Osteocyte (in vitro differentiated cells): ENCODE measurements around the gene CLTA. TPM values are rescaled to one million over a fixed set of nuclear protein-coding genes. Genes with fewer than 3 reads are reported as not detected.

Experiments
- DNase-seq: peaks from one replicate; pipeline ENCODE4 v3.0.0; 2021; ENCODE audit warnings: mixed read lengths; ENCODE audit not compliant: unreplicated experiment; ENCODE audit errors: extremely low spot score
- H3K27ac Mint-ChIP-seq: one replicate; pipeline ENCODE4 v1.8.0; 2021; ENCODE audit warnings: mild to moderate bottlenecking, mixed read lengths; ENCODE audit not compliant: unreplicated experiment
- H3K27me3 Mint-ChIP-seq: one replicate; pipeline ENCODE4 v1.8.0; 2021; ENCODE audit warnings: mixed read lengths; ENCODE audit not compliant: unreplicated experiment
- H3K36me3 Mint-ChIP-seq: one replicate; pipeline ENCODE4 v1.8.0; 2021; ENCODE audit warnings: mixed read lengths; ENCODE audit not compliant: unreplicated experiment
- H3K4me1 Mint-ChIP-seq: one replicate; pipeline ENCODE4 v1.8.0; 2021; ENCODE audit warnings: mixed read lengths; ENCODE audit not compliant: unreplicated experiment
- H3K4me3 Mint-ChIP-seq: one replicate; pipeline ENCODE4 v1.8.0; 2021; ENCODE audit warnings: mild to moderate bottlenecking, moderate library complexity, mixed read lengths; ENCODE audit not compliant: unreplicated experiment
- H3K9me3 Mint-ChIP-seq: one replicate; pipeline ENCODE4 v1.8.0; 2021; ENCODE audit warnings: mixed read lengths; ENCODE audit not compliant: unreplicated experiment
- CTCF ChIP-seq: fragments of 200-600 bp; sonication (generic); IDR thresholded peaks from 2 replicates; pipeline ENCODE4 v1.5.0; 2021; ENCODE audit warnings: antibody characterized with exemption, mild to moderate bottlenecking, moderate library complexity
- total RNA-seq: library from RNA; stranded (reverse); gene quantifications from 2 replicates; pipeline ENCODE4 v1.2.1, GENCODE V29; 2021

CLTA gene
- total RNA-seq, 1 donor from 2014 or later: 260 TPM

- TF ChIP-seq CTCF: no peak
- Mint-ChIP-seq H3K4me3 (no peak overlapping the region), H3K27me3 (no peaks in the 10 kb centered on the region), H3K4me1 (peaks cover 27% of the 10 kb centered on the region), H3K9me3 (no peaks in the 10 kb centered on the region), H3K27ac (no peak overlapping the region), H3K36me3 (no peaks in the 10 kb centered on the region)
- DNase-seq: no peak
These were observed 2.5 kb upstream of the CLTA start for GRCh38 chr9:36188212-36188611.

GRCh38 chr9:36189976-36190375 lies 745 bp upstream of the CLTA start:
- H3K4me1 Mint-ChIP-seq: peaks cover 44% of the 10 kb centered on the region
- no peak for DNase-seq
- no peak for TF ChIP-seq CTCF
- peaks cover 11% of the 10 kb centered on the region for H3K36me3 Mint-ChIP-seq
- H3K27me3 Mint-ChIP-seq: no peaks in the 10 kb centered on the region
- H3K27ac Mint-ChIP-seq: peak overlapping the region; percentile 92
- peak overlapping the region; percentile 84 for H3K4me3 Mint-ChIP-seq
- H3K9me3 Mint-ChIP-seq: no peaks in the 10 kb centered on the region

GRCh38 chr9:36191290-36191645 lies 547 bp downstream of the CLTA start:
- no peak for DNase-seq
- peaks cover 15% of the 10 kb centered on the region for H3K36me3 Mint-ChIP-seq
- peaks cover 49% of the 10 kb centered on the region for H3K4me1 Mint-ChIP-seq
- H3K27me3 Mint-ChIP-seq: no peaks in the 10 kb centered on the region
- peak overlapping the region; percentile 79 for H3K27ac Mint-ChIP-seq
- H3K9me3 Mint-ChIP-seq: no peaks in the 10 kb centered on the region
- TF ChIP-seq CTCF: no peak
- peak overlapping the region; percentile 84 for H3K4me3 Mint-ChIP-seq

GRCh38 chr9:36191686-36192085 lies 965 bp downstream of the CLTA start:
- Mint-ChIP-seq H3K27me3 (no peaks in the 10 kb centered on the region), H3K27ac (peak overlapping the region; percentile 79), H3K9me3 (no peaks in the 10 kb centered on the region), H3K36me3 (peaks cover 15% of the 10 kb centered on the region), H3K4me3 (peak overlapping the region; percentile 84), H3K4me1 (peaks cover 49% of the 10 kb centered on the region)
- no peak for DNase-seq
- TF ChIP-seq CTCF: no peak

- no peak for DNase-seq
- H3K27ac Mint-ChIP-seq: no peak overlapping the region
- TF ChIP-seq CTCF: no peak
- H3K4me3 Mint-ChIP-seq: peak overlapping the region; percentile 84
- no peaks in the 10 kb centered on the region for H3K27me3 Mint-ChIP-seq
- H3K4me1 Mint-ChIP-seq: peaks cover 49% of the 10 kb centered on the region
- H3K9me3 Mint-ChIP-seq: no peaks in the 10 kb centered on the region
- peaks cover 15% of the 10 kb centered on the region for H3K36me3 Mint-ChIP-seq
These were observed 1.5 kb downstream of the CLTA start for GRCh38 chr9:36192196-36192595.
